WTC11 (cell line): ENCODE data around the gene DNAH14. TPM values are rescaled to one million over a fixed set of nuclear protein-coding genes. Genes with fewer than 3 reads are reported as not detected.

Experiments
- JUN ChIP-seq: sonication (generic); formaldehyde crosslinking; IDR thresholded peaks from 2 replicates; pipeline ENCODE4 v1.8.0; 2023; ENCODE audit warnings: mild to moderate bottlenecking, missing genetic modification reagents
- RELA ChIP-seq: sonication (generic); formaldehyde crosslinking; IDR thresholded peaks from 2 replicates; pipeline ENCODE4 v1.8.1; 2022; ENCODE audit warnings: missing genetic modification reagents, mild to moderate bottlenecking, borderline replicate concordance
- SMAD4 ChIP-seq: sonication (generic); formaldehyde crosslinking; IDR thresholded peaks from 2 replicates; pipeline ENCODE4 v1.8.0; 2022; ENCODE audit warnings: mild to moderate bottlenecking, missing genetic modification reagents
- SOX15 ChIP-seq: fragments of 250-450 bp; sonication (Bioruptor Pico); IDR thresholded peaks from 2 replicates; pipeline ENCODE4 v1.9.0; 2021; ENCODE audit warnings: mild to moderate bottlenecking
- ZNF121 ChIP-seq: sonication (generic); formaldehyde crosslinking; IDR thresholded peaks from 2 replicates; pipeline ENCODE4 v1.8.0; 2023; ENCODE audit warnings: missing genetic modification reagents
- ZNF138 ChIP-seq: sonication (generic); formaldehyde crosslinking; conservative IDR thresholded peaks from 2 replicates; pipeline ENCODE4 v1.8.1; 2022; ENCODE audit warnings: mild to moderate bottlenecking, moderate library complexity, missing genetic modification reagents
- ZNF219 ChIP-seq: sonication (generic); formaldehyde crosslinking; IDR thresholded peaks from 2 replicates; pipeline ENCODE4 v1.8.0; 2023; ENCODE audit warnings: missing genetic modification reagents, mild to moderate bottlenecking, borderline replicate concordance
- ZNF232 ChIP-seq: sonication (generic); formaldehyde crosslinking; IDR thresholded peaks from 2 replicates; pipeline ENCODE4 v1.8.0; 2022; ENCODE audit warnings: mild to moderate bottlenecking, missing genetic modification reagents
- ZNF317 ChIP-seq: sonication (generic); formaldehyde crosslinking; IDR thresholded peaks from 2 replicates; pipeline ENCODE4 v1.8.1; 2023; ENCODE audit warnings: low read depth, mild to moderate bottlenecking, moderate library complexity, missing genetic modification reagents, borderline replicate concordance
- total RNA-seq: library from RNA; stranded (reverse); gene quantifications from 3 replicates; pipeline ENCODE4 v1.2.3, GENCODE V29; 2021
- TF ChIP-seq, protein P1 (sequence below): sonication (generic); formaldehyde crosslinking; IDR thresholded peaks from 2 replicates; pipeline ENCODE4 v1.8.0; 2023; ENCODE audit warnings: missing genetic modification reagents, mild to moderate bottlenecking, borderline replicate concordance
- TF ChIP-seq, protein P2 (sequence below): fragments of 250-450 bp; sonication (Bioruptor Pico); IDR thresholded peaks from 2 replicates; pipeline ENCODE4 v1.8.0; 2021; ENCODE audit warnings: mild to moderate bottlenecking
- TF ChIP-seq, protein P3 (sequence below): fragments of 250-450 bp; sonication (Bioruptor Pico); IDR thresholded peaks from 2 replicates; pipeline ENCODE4 v1.9.0; 2021; ENCODE audit warnings: mild to moderate bottlenecking
- TF ChIP-seq, protein P4 (sequence below): sonication (generic); formaldehyde crosslinking; IDR thresholded peaks from 2 replicates; pipeline ENCODE4 v1.8.0; 2022; ENCODE audit warnings: mild to moderate bottlenecking, missing genetic modification reagents
- TF ChIP-seq, protein P5 (sequence below): sonication (generic); formaldehyde crosslinking; conservative IDR thresholded peaks from 2 replicates; pipeline ENCODE4 v1.8.1; 2023; ENCODE audit warnings: mild to moderate bottlenecking, low read depth, missing genetic modification reagents, moderate library complexity
- TF ChIP-seq, protein P6 (sequence below): sonication (generic); formaldehyde crosslinking; IDR thresholded peaks from 2 replicates; pipeline ENCODE4 v1.8.0; 2022; ENCODE audit warnings: mild to moderate bottlenecking, missing genetic modification reagents
- TF ChIP-seq, protein P7 (sequence below): sonication (generic); formaldehyde crosslinking; IDR thresholded peaks from 2 replicates; pipeline ENCODE4 v1.8.1; 2023; ENCODE audit warnings: mild to moderate bottlenecking, missing genetic modification reagents
- TF ChIP-seq, protein P8 (sequence below): sonication (generic); formaldehyde crosslinking; IDR thresholded peaks from 2 replicates; pipeline ENCODE4 v1.8.1; 2022; ENCODE audit warnings: low read depth, mild to moderate bottlenecking, moderate library complexity, missing genetic modification reagents, borderline replicate concordance

Gene DNAH14
- total RNA-seq, 1 experiment from 2014 or later, result 34.1 TPM

DNA sequence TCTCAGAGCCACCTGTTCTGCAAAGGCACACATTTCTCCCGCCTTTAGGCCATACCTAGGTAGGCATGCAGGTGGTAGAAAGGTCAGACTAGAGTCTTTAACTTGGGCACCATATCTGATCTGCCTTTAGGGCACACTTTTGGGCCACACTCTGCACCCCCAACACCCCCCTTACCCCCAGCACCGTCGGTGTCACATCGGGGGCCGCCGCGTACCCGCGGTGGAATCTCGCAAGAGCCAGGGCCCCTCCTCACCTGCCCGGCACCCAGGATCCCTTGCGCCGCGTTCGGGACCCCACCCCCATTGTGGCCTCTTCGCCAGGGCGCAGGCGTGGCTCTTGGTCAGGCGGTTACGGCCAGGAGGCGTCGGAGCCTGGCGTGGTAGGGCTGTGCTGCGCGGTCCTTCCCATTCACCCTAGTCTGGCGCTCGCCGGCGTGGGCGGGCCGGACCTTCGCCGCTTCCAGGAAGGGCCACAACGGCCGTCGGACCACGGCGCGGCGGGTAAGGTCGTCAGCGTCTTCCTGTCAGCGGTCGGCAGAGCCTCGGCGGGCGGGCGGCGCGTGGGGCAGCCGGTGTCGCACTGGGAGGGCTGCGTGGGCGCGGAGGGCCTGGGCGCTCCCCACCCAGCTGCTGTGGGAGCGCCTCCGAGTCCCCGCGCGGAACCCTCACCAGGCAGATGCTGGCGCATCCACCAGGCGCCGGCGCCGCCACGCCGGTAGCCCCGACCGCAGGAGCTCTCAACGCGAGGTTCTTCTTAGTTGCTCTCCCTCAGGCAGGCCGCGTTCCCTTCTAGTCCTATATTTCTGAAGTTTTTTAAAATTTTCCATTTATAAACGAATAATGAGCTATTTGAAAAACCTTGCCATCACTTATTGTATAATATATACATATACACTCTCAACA is at the start of gene DNAH14 (continued):
- TF ChIP-seq, protein P1, sequence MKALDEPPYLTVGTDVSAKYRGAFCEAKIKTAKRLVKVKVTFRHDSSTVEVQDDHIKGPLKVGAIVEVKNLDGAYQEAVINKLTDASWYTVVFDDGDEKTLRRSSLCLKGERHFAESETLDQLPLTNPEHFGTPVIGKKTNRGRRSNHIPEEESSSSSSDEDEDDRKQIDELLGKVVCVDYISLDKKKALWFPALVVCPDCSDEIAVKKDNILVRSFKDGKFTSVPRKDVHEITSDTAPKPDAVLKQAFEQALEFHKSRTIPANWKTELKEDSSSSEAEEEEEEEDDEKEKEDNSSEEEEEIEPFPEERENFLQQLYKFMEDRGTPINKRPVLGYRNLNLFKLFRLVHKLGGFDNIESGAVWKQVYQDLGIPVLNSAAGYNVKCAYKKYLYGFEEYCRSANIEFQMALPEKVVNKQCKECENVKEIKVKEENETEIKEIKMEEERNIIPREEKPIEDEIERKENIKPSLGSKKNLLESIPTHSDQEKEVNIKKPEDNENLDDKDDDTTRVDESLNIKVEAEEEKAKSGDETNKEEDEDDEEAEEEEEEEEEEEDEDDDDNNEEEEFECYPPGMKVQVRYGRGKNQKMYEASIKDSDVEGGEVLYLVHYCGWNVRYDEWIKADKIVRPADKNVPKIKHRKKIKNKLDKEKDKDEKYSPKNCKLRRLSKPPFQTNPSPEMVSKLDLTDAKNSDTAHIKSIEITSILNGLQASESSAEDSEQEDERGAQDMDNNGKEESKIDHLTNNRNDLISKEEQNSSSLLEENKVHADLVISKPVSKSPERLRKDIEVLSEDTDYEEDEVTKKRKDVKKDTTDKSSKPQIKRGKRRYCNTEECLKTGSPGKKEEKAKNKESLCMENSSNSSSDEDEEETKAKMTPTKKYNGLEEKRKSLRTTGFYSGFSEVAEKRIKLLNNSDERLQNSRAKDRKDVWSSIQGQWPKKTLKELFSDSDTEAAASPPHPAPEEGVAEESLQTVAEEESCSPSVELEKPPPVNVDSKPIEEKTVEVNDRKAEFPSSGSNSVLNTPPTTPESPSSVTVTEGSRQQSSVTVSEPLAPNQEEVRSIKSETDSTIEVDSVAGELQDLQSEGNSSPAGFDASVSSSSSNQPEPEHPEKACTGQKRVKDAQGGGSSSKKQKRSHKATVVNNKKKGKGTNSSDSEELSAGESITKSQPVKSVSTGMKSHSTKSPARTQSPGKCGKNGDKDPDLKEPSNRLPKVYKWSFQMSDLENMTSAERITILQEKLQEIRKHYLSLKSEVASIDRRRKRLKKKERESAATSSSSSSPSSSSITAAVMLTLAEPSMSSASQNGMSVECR (CRISPR knock-in tag), result peak; percentile 94; the same call in 1 of the 2 replicates
- TF ChIP-seq, protein P2, sequence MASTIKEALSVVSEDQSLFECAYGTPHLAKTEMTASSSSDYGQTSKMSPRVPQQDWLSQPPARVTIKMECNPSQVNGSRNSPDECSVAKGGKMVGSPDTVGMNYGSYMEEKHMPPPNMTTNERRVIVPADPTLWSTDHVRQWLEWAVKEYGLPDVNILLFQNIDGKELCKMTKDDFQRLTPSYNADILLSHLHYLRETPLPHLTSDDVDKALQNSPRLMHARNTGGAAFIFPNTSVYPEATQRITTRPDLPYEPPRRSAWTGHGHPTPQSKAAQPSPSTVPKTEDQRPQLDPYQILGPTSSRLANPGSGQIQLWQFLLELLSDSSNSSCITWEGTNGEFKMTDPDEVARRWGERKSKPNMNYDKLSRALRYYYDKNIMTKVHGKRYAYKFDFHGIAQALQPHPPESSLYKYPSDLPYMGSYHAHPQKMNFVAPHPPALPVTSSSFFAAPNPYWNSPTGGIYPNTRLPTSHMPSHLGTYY (CRISPR knock-in tag), result no peak
- no peak for TF ChIP-seq SOX15
- TF ChIP-seq RELA (CRISPR knock-in tag), result peak; percentile 98
- TF ChIP-seq ZNF232 (CRISPR knock-in tag), result peak; percentile 92; the same call in 1 of the 2 replicates
- TF ChIP-seq, protein P3, sequence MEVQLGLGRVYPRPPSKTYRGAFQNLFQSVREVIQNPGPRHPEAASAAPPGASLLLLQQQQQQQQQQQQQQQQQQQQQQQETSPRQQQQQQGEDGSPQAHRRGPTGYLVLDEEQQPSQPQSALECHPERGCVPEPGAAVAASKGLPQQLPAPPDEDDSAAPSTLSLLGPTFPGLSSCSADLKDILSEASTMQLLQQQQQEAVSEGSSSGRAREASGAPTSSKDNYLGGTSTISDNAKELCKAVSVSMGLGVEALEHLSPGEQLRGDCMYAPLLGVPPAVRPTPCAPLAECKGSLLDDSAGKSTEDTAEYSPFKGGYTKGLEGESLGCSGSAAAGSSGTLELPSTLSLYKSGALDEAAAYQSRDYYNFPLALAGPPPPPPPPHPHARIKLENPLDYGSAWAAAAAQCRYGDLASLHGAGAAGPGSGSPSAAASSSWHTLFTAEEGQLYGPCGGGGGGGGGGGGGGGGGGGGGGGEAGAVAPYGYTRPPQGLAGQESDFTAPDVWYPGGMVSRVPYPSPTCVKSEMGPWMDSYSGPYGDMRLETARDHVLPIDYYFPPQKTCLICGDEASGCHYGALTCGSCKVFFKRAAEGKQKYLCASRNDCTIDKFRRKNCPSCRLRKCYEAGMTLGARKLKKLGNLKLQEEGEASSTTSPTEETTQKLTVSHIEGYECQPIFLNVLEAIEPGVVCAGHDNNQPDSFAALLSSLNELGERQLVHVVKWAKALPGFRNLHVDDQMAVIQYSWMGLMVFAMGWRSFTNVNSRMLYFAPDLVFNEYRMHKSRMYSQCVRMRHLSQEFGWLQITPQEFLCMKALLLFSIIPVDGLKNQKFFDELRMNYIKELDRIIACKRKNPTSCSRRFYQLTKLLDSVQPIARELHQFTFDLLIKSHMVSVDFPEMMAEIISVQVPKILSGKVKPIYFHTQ (CRISPR knock-in tag), result no peak
- TF ChIP-seq JUN (CRISPR knock-in tag), result peak; percentile 82
- TF ChIP-seq, protein P4, sequence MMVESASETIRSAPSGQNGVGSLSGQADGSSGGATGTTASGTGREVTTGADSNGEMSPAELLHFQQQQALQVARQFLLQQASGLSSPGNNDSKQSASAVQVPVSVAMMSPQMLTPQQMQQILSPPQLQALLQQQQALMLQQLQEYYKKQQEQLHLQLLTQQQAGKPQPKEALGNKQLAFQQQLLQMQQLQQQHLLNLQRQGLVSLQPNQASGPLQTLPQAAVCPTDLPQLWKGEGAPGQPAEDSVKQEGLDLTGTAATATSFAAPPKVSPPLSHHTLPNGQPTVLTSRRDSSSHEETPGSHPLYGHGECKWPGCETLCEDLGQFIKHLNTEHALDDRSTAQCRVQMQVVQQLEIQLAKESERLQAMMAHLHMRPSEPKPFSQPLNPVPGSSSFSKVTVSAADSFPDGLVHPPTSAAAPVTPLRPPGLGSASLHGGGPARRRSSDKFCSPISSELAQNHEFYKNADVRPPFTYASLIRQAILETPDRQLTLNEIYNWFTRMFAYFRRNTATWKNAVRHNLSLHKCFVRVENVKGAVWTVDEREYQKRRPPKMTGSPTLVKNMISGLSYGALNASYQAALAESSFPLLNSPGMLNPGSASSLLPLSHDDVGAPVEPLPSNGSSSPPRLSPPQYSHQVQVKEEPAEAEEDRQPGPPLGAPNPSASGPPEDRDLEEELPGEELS (CRISPR knock-in tag), result peak; percentile 97
- TF ChIP-seq, protein P5, sequence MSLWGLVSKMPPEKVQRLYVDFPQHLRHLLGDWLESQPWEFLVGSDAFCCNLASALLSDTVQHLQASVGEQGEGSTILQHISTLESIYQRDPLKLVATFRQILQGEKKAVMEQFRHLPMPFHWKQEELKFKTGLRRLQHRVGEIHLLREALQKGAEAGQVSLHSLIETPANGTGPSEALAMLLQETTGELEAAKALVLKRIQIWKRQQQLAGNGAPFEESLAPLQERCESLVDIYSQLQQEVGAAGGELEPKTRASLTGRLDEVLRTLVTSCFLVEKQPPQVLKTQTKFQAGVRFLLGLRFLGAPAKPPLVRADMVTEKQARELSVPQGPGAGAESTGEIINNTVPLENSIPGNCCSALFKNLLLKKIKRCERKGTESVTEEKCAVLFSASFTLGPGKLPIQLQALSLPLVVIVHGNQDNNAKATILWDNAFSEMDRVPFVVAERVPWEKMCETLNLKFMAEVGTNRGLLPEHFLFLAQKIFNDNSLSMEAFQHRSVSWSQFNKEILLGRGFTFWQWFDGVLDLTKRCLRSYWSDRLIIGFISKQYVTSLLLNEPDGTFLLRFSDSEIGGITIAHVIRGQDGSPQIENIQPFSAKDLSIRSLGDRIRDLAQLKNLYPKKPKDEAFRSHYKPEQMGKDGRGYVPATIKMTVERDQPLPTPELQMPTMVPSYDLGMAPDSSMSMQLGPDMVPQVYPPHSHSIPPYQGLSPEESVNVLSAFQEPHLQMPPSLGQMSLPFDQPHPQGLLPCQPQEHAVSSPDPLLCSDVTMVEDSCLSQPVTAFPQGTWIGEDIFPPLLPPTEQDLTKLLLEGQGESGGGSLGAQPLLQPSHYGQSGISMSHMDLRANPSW (CRISPR knock-in tag), result no peak
- TF ChIP-seq SMAD4 (CRISPR knock-in tag), result peak; percentile 91
- no peak; the same call in 1 of the 2 replicates for TF ChIP-seq ZNF138 (CRISPR knock-in tag)
- TF ChIP-seq ZNF121, result peak; percentile 95
- TF ChIP-seq ZNF219 (CRISPR knock-in tag), result 0 out of 2 replicates have a peak, but pooled peaks have one; percentile 65
- TF ChIP-seq, protein P6, sequence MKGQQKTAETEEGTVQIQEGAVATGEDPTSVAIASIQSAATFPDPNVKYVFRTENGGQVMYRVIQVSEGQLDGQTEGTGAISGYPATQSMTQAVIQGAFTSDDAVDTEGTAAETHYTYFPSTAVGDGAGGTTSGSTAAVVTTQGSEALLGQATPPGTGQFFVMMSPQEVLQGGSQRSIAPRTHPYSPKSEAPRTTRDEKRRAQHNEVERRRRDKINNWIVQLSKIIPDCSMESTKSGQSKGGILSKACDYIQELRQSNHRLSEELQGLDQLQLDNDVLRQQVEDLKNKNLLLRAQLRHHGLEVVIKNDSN (CRISPR knock-in tag), result peak; percentile 79; the same call in 1 of the 2 replicates
- TF ChIP-seq, protein P7, sequence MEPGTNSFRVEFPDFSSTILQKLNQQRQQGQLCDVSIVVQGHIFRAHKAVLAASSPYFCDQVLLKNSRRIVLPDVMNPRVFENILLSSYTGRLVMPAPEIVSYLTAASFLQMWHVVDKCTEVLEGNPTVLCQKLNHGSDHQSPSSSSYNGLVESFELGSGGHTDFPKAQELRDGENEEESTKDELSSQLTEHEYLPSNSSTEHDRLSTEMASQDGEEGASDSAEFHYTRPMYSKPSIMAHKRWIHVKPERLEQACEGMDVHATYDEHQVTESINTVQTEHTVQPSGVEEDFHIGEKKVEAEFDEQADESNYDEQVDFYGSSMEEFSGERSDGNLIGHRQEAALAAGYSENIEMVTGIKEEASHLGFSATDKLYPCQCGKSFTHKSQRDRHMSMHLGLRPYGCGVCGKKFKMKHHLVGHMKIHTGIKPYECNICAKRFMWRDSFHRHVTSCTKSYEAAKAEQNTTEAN (CRISPR knock-in tag), result peak; percentile 98
- TF ChIP-seq, protein P8, sequence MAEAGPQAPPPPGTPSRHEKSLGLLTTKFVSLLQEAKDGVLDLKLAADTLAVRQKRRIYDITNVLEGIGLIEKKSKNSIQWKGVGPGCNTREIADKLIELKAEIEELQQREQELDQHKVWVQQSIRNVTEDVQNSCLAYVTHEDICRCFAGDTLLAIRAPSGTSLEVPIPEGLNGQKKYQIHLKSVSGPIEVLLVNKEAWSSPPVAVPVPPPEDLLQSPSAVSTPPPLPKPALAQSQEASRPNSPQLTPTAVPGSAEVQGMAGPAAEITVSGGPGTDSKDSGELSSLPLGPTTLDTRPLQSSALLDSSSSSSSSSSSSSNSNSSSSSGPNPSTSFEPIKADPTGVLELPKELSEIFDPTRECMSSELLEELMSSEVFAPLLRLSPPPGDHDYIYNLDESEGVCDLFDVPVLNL (CRISPR knock-in tag), result peak; percentile 87; the same call in 1 of the 2 replicates
- peak; percentile 60; the same call in 1 of the 2 replicates for TF ChIP-seq ZNF317 (CRISPR knock-in tag)
